CD4-positive, alpha-beta T cell treated with Interleukin-21 for 1 hour (primary cell): ENCODE measurements around the gene IQCB1.
"Not testable (repeated sequence)": the region's sequence is repeated elsewhere in the genome, so short reads cannot be mapped to it uniquely, and the experiment has no call there.

Experiments used
- DNase-seq: peaks from one replicate; pipeline ENCODE4 v3.0.0-alpha.2; 2020

The IQCB1 gene

GRCh38 chr3:121800906-121801305 is 34.0 kb downstream of the IQCB1 start:
- no peak for DNase-seq

GRCh38 chr3:121796970-121797369 is 37.9 kb downstream of the IQCB1 start:
- no peak for DNase-seq

- DNase-seq = no peak
Observed at GRCh38 chr3:121794264-121794983, 40.4 kb downstream of the IQCB1 start.

- DNase-seq = no peak
Observed at GRCh38 chr3:121793078-121793477, 41.8 kb downstream of the IQCB1 start.

GRCh38 chr3:121786485-121786884 is 48.4 kb downstream of the IQCB1 start:
- no peak for DNase-seq

GRCh38 chr3:121782784-121783183 is 52.1 kb downstream of the IQCB1 start:
- DNase-seq = not testable (repeated sequence)

- DNase-seq = no peak
Observed at GRCh38 chr3:121781611-121782010, 53.2 kb downstream of the IQCB1 start.

GRCh38 chr3:121775095-121775494 is 59.8 kb downstream of the IQCB1 start:
- DNase-seq = not testable (repeated sequence)

GRCh38 chr3:121769246-121769645 is 65.6 kb downstream of the IQCB1 start:
- no peak for DNase-seq

GRCh38 chr3:121768452-121768851 is 66.4 kb downstream of the IQCB1 start:
- DNase-seq = no peak

GRCh38 chr3:121759541-121760202 is 75.2 kb downstream of the IQCB1 start:
- no peak for DNase-seq

GRCh38 chr3:121758727-121759450 is 76.0 kb downstream of the IQCB1 start:
- no peak for DNase-seq

GRCh38 chr3:121757812-121758545 is 76.9 kb downstream of the IQCB1 start:
- DNase-seq = no peak

- no peak for DNase-seq
Observed at GRCh38 chr3:121757087-121757811, 77.6 kb downstream of the IQCB1 start.

- DNase-seq = no peak
Observed at GRCh38 chr3:121752772-121753171, 82.1 kb downstream of the IQCB1 start.

GRCh38 chr3:121752261-121752660 is 82.6 kb downstream of the IQCB1 start:
- DNase-seq = no peak

- DNase-seq = no peak
Observed at GRCh38 chr3:121750087-121750415, 84.8 kb downstream of the IQCB1 start.

- DNase-seq = peak; percentile 98
Observed at GRCh38 chr3:121749276-121750086, 85.4 kb downstream of the IQCB1 start, which contains the start of gene GOLGB1. TSS of gene GOLGB1 (minus strand) at chr3:121749741. CDS start at chr3:121730971, 18,770 bp downstream.

GRCh38 chr3:121748680-121749275 is 86.1 kb downstream of the IQCB1 start:
- peak; percentile 21 for DNase-seq

- no peak for DNase-seq
Observed at GRCh38 chr3:121747976-121748375, 86.9 kb downstream of the IQCB1 start.

GRCh38 chr3:121743106-121743505 is 91.8 kb downstream of the IQCB1 start:
- not testable (repeated sequence) for DNase-seq
